ENCODE results near the gene RNF144A. TPM values are rescaled to one million over a fixed set of nuclear protein-coding genes. Genes with fewer than 3 reads are reported as not detected.
A peak's percentile ranks its signal among the peaks of the same experiment; 100 is the strongest.

Gene RNF144A
- total RNA-seq, 1 experiment from 2014 or later, result 13.6 TPM

DNA sequence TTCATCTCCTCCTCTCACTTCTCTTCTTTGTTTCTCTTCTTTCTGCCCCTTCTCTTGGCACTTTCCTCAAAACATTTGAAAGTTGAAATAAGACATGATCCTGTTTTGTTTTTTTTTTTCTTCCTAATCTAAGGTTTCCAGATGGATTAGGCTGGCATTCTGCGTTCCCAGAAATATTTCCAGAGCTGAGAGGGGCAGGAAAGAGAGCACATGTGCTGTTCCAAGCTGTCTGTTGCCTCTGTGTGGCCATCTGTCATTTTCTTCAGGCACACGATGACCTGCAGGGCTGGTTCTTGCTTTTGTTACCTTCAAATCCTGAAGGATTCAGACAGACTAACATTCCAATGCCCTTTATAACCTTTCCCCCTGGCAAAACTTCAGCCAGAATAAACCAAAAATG is 142.9 kb downstream of the RNF144A start (continued):
- TF ChIP-seq, protein P1, sequence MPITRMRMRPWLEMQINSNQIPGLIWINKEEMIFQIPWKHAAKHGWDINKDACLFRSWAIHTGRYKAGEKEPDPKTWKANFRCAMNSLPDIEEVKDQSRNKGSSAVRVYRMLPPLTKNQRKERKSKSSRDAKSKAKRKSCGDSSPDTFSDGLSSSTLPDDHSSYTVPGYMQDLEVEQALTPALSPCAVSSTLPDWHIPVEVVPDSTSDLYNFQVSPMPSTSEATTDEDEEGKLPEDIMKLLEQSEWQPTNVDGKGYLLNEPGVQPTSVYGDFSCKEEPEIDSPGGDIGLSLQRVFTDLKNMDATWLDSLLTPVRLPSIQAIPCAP (CRISPR knock-in tag; IDR thresholded peaks at IDR 0.05), result no peak
- TF ChIP-seq, protein P2, sequence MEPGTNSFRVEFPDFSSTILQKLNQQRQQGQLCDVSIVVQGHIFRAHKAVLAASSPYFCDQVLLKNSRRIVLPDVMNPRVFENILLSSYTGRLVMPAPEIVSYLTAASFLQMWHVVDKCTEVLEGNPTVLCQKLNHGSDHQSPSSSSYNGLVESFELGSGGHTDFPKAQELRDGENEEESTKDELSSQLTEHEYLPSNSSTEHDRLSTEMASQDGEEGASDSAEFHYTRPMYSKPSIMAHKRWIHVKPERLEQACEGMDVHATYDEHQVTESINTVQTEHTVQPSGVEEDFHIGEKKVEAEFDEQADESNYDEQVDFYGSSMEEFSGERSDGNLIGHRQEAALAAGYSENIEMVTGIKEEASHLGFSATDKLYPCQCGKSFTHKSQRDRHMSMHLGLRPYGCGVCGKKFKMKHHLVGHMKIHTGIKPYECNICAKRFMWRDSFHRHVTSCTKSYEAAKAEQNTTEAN (CRISPR knock-in tag; IDR thresholded peaks at IDR 0.05), result no peak
- no peak for TF ChIP-seq ZNF121 (CRISPR knock-in tag; IDR thresholded peaks at IDR 0.05)
- no peak for TF ChIP-seq CREM (CRISPR knock-in tag; IDR thresholded peaks at IDR 0.05)
- TF ChIP-seq, protein P3, sequence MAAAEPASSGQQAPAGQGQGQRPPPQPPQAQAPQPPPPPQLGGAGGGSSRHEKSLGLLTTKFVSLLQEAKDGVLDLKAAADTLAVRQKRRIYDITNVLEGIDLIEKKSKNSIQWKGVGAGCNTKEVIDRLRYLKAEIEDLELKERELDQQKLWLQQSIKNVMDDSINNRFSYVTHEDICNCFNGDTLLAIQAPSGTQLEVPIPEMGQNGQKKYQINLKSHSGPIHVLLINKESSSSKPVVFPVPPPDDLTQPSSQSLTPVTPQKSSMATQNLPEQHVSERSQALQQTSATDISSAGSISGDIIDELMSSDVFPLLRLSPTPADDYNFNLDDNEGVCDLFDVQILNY (CRISPR knock-in tag; IDR thresholded peaks at IDR 0.05), result no peak
- TF ChIP-seq CBFB (CRISPR knock-in tag; IDR thresholded peaks at IDR 0.05; ENCODE audit: low read depth), result no peak
- TF ChIP-seq SMAD4 (CRISPR knock-in tag; IDR thresholded peaks at IDR 0.05), result no peak
- no peak for TF ChIP-seq NFYB (CRISPR knock-in tag; conservative IDR thresholded peaks at IDR 0.05; ENCODE audit: low read depth)
- TF ChIP-seq MXD4 (CRISPR knock-in tag; IDR thresholded peaks at IDR 0.05; ENCODE audit: borderline replicate concordance), result no peak
- TF ChIP-seq TP53 (CRISPR knock-in tag; IDR thresholded peaks at IDR 0.05), result no peak
- TF ChIP-seq FOXP1 (CRISPR knock-in tag; IDR thresholded peaks at IDR 0.05; ENCODE audit: borderline replicate concordance), result no peak
- TF ChIP-seq NFE2L1 (CRISPR knock-in tag; IDR thresholded peaks at IDR 0.05), result no peak
- TF ChIP-seq ATF1 (CRISPR knock-in tag; IDR thresholded peaks at IDR 0.05), result no peak
- TF ChIP-seq ZNF423 (CRISPR knock-in tag; IDR thresholded peaks at IDR 0.05), result no peak
- TF ChIP-seq, protein P4, sequence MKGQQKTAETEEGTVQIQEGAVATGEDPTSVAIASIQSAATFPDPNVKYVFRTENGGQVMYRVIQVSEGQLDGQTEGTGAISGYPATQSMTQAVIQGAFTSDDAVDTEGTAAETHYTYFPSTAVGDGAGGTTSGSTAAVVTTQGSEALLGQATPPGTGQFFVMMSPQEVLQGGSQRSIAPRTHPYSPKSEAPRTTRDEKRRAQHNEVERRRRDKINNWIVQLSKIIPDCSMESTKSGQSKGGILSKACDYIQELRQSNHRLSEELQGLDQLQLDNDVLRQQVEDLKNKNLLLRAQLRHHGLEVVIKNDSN (CRISPR knock-in tag; IDR thresholded peaks at IDR 0.05), result no peak

DNA sequence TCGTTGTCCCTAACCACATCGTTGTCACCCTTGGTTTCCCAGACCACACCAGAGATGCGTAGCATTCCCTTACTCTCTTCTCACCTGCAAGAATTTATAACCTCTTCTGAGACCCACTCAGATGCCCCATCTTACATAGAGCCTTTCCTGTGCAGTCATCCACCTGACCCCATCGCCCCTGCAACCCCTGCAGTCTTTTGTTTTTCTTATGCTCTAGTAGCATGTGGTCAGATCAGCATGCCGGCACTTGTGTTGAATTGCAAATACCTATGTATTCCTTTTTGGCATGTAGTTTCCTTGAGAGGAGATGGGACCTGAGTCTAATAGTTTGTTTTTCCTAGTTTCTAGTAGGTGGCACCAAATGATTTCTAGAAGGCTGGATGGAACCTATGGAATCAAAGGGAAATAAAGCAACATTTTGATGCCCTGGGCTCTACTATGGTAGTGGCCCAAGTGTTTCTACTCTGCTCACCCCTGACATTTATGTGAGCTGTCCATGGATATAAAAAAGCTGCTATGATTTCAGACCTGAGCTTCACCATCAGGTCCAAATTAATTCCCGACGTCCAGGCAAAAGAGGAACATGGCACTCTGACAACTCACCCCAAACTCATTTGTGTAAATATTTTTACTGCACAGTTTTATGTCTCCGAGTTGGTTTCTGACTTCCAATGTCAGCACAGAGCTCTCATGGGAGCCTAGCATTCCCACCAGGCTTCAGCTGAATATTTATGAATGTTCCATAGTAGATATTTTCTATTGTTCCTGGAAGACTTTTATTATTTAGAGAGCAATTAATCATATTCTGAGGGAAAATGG is 143.6 kb downstream of the RNF144A start:
- TF ChIP-seq PRRX2 (CRISPR knock-in tag; IDR thresholded peaks at IDR 0.05) (no peak), NR1H2 (CRISPR knock-in tag; IDR thresholded peaks at IDR 0.05) (no peak), TCF7 (CRISPR knock-in tag; IDR thresholded peaks at IDR 0.05; ENCODE audit: low read depth) (no peak)
- H3K9me3 Mint-ChIP-seq, result peaks cover 25% of the 10 kb centered on the region
- no peak overlapping the region for H3K4me3 Mint-ChIP-seq
- ChIA-PET CTCF (interaction anchor here (1.3 kb wide), 1 partner anchor 16 kb away, joined by 4 read pairs; no protein-coding TSS in a partner anchor), POLR2A (no interaction called here)
- peaks cover 11% of the 10 kb centered on the region for H3K4me1 Mint-ChIP-seq
- peaks cover 2% of the 10 kb centered on the region; the same call in 1 of the 2 replicates for H3K27me3 Mint-ChIP-seq (ENCODE audit: low read depth)
- no peak overlapping the region for H3K27ac Mint-ChIP-seq
- 0 out of 2 replicates have a peak, but pooled peaks have one; percentile 53 for ATAC-seq
- H3K36me3 Mint-ChIP-seq, result peaks cover 19% of the 10 kb centered on the region
- no peak for DNase-seq (ENCODE audit: low spot score)

DNA sequence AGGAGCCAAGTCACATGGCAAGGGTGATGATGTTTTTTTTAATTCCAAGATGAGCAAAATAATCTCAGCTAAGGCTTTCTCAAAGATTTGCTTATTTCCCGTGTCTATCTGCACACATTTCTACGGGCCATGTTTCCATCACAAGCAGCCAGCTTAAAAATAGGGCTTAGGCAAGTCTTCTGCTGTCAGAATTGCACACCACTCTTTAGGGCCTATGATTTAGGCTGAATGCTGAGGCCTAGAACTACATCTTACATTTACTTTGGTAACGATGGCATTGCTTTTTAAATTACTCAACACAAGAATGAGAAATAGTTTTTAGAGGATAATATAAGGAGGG is 144.2 kb downstream of the RNF144A start:
- Mint-ChIP-seq H3K36me3 (peaks cover 19% of the 10 kb centered on the region), H3K27ac (no peak overlapping the region), H3K4me3 (no peak overlapping the region), H3K4me1 (peaks cover 11% of the 10 kb centered on the region), H3K9me3 (peaks cover 25% of the 10 kb centered on the region), H3K27me3 (ENCODE audit: low read depth) (peaks cover 2% of the 10 kb centered on the region; the same call in 1 of the 2 replicates)
- ChIA-PET CTCF (interaction anchor here (1.3 kb wide), 1 partner anchor 17 kb away, joined by 4 read pairs; no protein-coding TSS in a partner anchor), POLR2A (no interaction called here)
- DNase-seq (ENCODE audit: low spot score) (no peak), ATAC-seq (no peak)
- TF ChIP-seq, protein P4 (CRISPR knock-in tag; IDR thresholded peaks at IDR 0.05), result no peak
- TF ChIP-seq, protein P5, sequence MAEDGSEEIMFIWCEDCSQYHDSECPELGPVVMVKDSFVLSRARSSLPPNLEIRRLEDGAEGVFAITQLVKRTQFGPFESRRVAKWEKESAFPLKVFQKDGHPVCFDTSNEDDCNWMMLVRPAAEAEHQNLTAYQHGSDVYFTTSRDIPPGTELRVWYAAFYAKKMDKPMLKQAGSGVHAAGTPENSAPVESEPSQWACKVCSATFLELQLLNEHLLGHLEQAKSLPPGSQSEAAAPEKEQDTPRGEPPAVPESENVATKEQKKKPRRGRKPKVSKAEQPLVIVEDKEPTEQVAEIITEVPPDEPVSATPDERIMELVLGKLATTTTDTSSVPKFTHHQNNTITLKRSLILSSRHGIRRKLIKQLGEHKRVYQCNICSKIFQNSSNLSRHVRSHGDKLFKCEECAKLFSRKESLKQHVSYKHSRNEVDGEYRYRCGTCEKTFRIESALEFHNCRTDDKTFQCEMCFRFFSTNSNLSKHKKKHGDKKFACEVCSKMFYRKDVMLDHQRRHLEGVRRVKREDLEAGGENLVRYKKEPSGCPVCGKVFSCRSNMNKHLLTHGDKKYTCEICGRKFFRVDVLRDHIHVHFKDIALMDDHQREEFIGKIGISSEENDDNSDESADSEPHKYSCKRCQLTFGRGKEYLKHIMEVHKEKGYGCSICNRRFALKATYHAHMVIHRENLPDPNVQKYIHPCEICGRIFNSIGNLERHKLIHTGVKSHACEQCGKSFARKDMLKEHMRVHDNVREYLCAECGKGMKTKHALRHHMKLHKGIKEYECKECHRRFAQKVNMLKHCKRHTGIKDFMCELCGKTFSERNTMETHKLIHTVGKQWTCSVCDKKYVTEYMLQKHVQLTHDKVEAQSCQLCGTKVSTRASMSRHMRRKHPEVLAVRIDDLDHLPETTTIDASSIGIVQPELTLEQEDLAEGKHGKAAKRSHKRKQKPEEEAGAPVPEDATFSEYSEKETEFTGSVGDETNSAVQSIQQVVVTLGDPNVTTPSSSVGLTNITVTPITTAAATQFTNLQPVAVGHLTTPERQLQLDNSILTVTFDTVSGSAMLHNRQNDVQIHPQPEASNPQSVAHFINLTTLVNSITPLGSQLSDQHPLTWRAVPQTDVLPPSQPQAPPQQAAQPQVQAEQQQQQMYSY (CRISPR knock-in tag; IDR thresholded peaks at IDR 0.05), result no peak
- TF ChIP-seq, protein P6, sequence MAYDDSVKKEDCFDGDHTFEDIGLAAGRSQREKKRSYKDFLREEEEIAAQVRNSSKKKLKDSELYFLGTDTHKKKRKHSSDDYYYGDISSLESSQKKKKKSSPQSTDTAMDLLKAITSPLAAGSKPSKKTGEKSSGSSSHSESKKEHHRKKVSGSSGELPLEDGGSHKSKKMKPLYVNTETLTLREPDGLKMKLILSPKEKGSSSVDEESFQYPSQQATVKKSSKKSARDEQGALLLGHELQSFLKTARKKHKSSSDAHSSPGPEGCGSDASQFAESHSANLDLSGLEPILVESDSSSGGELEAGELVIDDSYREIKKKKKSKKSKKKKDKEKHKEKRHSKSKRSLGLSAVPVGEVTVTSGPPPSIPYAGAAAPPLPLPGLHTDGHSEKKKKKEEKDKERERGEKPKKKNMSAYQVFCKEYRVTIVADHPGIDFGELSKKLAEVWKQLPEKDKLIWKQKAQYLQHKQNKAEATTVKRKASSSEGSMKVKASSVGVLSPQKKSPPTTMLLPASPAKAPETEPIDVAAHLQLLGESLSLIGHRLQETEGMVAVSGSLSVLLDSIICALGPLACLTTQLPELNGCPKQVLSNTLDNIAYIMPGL (CRISPR knock-in tag; IDR thresholded peaks at IDR 0.05), result no peak
